Cardiac muscle cell (in vitro differentiated cells and primary cell): ENCODE data around the gene RARG. TPM values are rescaled to one million over a fixed set of nuclear protein-coding genes. Genes with fewer than 3 reads are reported as not detected.
"Not testable (repeated sequence)": the region's sequence is repeated elsewhere in the genome, so short reads cannot be mapped to it uniquely, and the experiment has no call there.

Experiments used
- DNase-seq, 2 donors: peaks; one replicate each; pipeline versions ENCODE4 v3.0.0 to v3.0.0-alpha.2; 2010 to 2017; ENCODE audit warnings: low read depth in 1 of 2, low spot score in 1 of 2
- H3K27ac ChIP-seq: fragments of 200-600 bp; sonication (generic); 2 replicates; pipeline ENCODE4 v1.5.1; 2016
- H3K27me3 ChIP-seq: fragments of 200-600 bp; sonication (generic); 2 replicates; pipeline ENCODE4 v1.6.0; 2016; ENCODE audit warnings: control low read depth
- H3K36me3 ChIP-seq: fragments of 200-600 bp; sonication (generic); 2 replicates; pipeline ENCODE4 v1.5.1; 2016; ENCODE audit warnings: control low read depth
- H3K4me1 ChIP-seq: fragments of 200-600 bp; sonication (generic); 2 replicates; pipeline ENCODE4 v1.8.1; 2017; ENCODE audit warnings: low read depth, mild to moderate bottlenecking, mixed run types
- H3K4me3 ChIP-seq: fragments of 200-600 bp; sonication (generic); 2 replicates; pipeline ENCODE4 v1.5.1; 2016; ENCODE audit warnings: mild to moderate bottlenecking
- H3K9me3 ChIP-seq: fragments of 200-600 bp; sonication (generic); 2 replicates; pipeline ENCODE4 v1.5.1; 2017; ENCODE audit warnings: low read depth, mild to moderate bottlenecking, control low read depth
- CTCF ChIP-seq: IDR thresholded peaks from 2 replicates; pipeline ENCODE4 v1.5.1; 2012; ENCODE audit warnings: low read depth, mild to moderate bottlenecking, low read length
- polyA plus RNA-seq: library from polyadenylated mRNA; unstranded; fragments of >200 nt; fragmentation: Nextera tagmentation; extraction: Ambion mirVana; gene quantifications from 2 replicates; pipeline ENCODE4 v1.2.1, GENCODE V29; 2016
- total RNA-seq: library from RNA; depleted of rRNA; stranded (reverse); fragments of >200 nt; gene quantifications from 2 replicates; pipeline ENCODE4 v1.2.3, GENCODE V29; 2016

Gene RARG
- total and polyA plus RNA-seq, 2 experiments from 2014 or later = 13.0 to 30.4 TPM

- no peak for DNase-seq
- no peak for TF ChIP-seq CTCF
- H3K27me3 ChIP-seq = no peaks in the 10 kb centered on the region
- peaks cover 4% of the 10 kb centered on the region for H3K36me3 ChIP-seq
- H3K27ac ChIP-seq = no peak overlapping the region
- no peak overlapping the region for H3K4me3 ChIP-seq
- no peaks in the 10 kb centered on the region for H3K9me3 ChIP-seq
- no peaks in the 10 kb centered on the region for H3K4me1 ChIP-seq
Measured at GRCh38 chr12:53208877-53209463, 23.0 kb downstream of the RARG start.

GRCh38 chr12:53208435-53208834 is 23.6 kb downstream of the RARG start:
- no peaks in the 10 kb centered on the region for H3K4me1 ChIP-seq
- DNase-seq = no peak
- no peak overlapping the region for H3K4me3 ChIP-seq
- peaks cover 4% of the 10 kb centered on the region for H3K36me3 ChIP-seq
- no peak overlapping the region for H3K27ac ChIP-seq
- H3K9me3 ChIP-seq = no peaks in the 10 kb centered on the region
- no peak for TF ChIP-seq CTCF
- no peaks in the 10 kb centered on the region for H3K27me3 ChIP-seq

- no peak for DNase-seq
- Histone ChIP-seq H3K36me3 (no peaks in the 10 kb centered on the region), H3K27ac (no peak within 1 kb of the TSS), H3K9me3 (no peaks in the 10 kb centered on the region), H3K27me3 (no peaks in the 10 kb centered on the region), H3K4me3 (no peak within 1 kb of the TSS), H3K4me1 (no peaks in the 10 kb centered on the region)
- TF ChIP-seq CTCF = no peak
Measured at GRCh38 chr12:53207042-53207441, 25.0 kb downstream of the RARG start, which contains the start of gene ITGB7. Gene ITGB7 (minus strand): TSS chr12:53207251. CDS start chr12:53200443, 6,808 bp downstream.

- H3K27ac ChIP-seq = no peak overlapping the region
- peak in 1 of 2 donors; percentile 89 for DNase-seq
- no peaks in the 10 kb centered on the region for H3K36me3 ChIP-seq
- no peaks in the 10 kb centered on the region for H3K27me3 ChIP-seq
- TF ChIP-seq CTCF = no peak
- H3K4me1 ChIP-seq = no peaks in the 10 kb centered on the region
- H3K9me3 ChIP-seq = no peaks in the 10 kb centered on the region
- H3K4me3 ChIP-seq = no peak overlapping the region
Measured at GRCh38 chr12:53205747-53206419, 26.1 kb downstream of the RARG start.

GRCh38 chr12:53204351-53204750 is 27.7 kb downstream of the RARG start:
- no peak overlapping the region for H3K27ac ChIP-seq
- no peak for DNase-seq
- no peaks in the 10 kb centered on the region for H3K27me3 ChIP-seq
- no peak for TF ChIP-seq CTCF
- no peaks in the 10 kb centered on the region for H3K4me1 ChIP-seq
- H3K9me3 ChIP-seq = no peaks in the 10 kb centered on the region
- no peaks in the 10 kb centered on the region for H3K36me3 ChIP-seq
- no peak overlapping the region for H3K4me3 ChIP-seq

GRCh38 chr12:53202316-53202715 is 29.7 kb downstream of the RARG start:
- H3K4me1 ChIP-seq, H3K27ac ChIP-seq, H3K4me3 ChIP-seq, H3K9me3 ChIP-seq, H3K36me3 ChIP-seq, DNase-seq: not testable (repeated sequence)
- H3K27me3 ChIP-seq = peaks cover 13% of the 10 kb centered on the region
